GM12865 (cell line): ENCODE measurements around the gene TMUB1.

Experiments used
- DNase-seq: peaks from one replicate; pipeline ENCODE4 v3.0.0; 2010; ENCODE audit warnings: low read depth
- H3K4me3 ChIP-seq: 2 replicates; pipeline ENCODE4 v1.5.1; 2011; ENCODE audit warnings: mild to moderate bottlenecking, low read depth, low read length, control low read depth
- TF ChIP-seq, protein P1 (sequence below): IDR thresholded peaks from 2 replicates; pipeline ENCODE4 v1.5.1; 2011; ENCODE audit warnings: low read length, control low read depth, low read depth, inconsistent platforms; ENCODE audit not compliant: insufficient read depth; ENCODE audit errors: missing control alignments

Gene TMUB1

DNA sequence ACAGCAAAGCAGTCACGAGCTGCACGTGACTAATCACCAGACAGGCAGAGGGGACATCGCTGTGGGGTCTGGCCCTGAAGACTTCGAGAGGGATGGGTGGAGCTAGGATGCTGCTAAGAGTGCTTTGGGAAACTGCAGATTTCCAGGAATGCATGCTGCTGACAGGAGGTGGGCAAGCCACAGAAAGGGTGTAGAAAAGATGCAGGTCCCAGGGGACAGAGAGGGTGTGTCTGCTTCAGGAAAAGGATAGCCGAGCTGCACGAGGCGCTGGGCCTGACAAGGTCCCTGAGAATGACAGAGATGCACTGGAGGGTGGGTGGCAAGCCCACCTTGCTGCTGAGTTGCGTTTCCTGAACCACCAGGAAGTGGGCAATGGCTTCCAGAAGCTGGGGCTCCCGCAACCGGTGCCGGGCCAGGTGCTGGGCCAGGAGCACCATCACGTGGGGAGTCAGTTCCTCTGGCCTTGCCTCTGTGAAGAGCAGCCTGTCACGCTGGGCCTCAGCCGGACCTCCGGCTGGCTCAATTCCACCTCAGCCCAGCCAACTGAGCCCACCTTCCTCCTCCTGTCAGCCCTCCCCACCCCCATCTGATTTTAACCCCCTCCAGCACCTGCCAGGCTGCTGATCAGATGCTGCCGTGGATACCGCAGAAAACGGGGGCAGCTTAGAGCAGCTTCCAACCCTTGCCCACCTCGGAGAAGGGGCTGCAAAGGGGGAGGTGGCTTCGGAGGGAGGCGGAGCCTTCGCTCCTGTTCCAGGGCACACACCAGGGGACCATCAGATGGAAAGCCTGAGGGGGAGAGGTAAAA is 4.9 kb downstream of the TMUB1 start:
- TF ChIP-seq, protein P1, sequence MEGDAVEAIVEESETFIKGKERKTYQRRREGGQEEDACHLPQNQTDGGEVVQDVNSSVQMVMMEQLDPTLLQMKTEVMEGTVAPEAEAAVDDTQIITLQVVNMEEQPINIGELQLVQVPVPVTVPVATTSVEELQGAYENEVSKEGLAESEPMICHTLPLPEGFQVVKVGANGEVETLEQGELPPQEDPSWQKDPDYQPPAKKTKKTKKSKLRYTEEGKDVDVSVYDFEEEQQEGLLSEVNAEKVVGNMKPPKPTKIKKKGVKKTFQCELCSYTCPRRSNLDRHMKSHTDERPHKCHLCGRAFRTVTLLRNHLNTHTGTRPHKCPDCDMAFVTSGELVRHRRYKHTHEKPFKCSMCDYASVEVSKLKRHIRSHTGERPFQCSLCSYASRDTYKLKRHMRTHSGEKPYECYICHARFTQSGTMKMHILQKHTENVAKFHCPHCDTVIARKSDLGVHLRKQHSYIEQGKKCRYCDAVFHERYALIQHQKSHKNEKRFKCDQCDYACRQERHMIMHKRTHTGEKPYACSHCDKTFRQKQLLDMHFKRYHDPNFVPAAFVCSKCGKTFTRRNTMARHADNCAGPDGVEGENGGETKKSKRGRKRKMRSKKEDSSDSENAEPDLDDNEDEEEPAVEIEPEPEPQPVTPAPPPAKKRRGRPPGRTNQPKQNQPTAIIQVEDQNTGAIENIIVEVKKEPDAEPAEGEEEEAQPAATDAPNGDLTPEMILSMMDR: no peak
- DNase-seq: no peak
- H3K4me3 ChIP-seq: no peak overlapping the region

DNA sequence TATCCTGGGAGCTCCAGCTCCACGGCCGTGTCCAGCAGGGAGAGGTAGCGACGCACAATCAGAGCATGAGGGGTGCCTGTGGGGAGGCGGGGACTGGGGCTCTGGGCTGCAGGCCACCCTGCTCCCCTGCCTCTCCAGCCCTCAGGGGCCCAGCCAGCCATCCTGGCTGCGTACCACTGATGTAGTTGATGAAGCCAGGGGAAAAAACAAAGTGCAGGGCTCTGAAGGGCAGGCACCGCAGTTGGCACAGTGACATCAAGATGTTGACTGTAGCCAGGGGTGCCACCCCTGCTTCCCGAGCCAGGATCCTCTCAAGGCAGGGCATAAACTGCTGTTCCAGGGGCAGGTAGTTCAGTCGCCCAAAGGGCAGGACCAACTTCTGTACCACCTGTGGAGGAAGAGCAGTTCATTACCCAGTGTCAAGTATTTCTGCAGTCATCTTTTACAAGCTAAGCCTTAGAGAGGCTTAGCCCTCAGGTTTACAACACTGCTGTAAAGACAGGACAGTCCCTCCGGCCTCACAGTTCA is 5.5 kb downstream of the TMUB1 start:
- H3K4me3 ChIP-seq: no peak overlapping the region
- TF ChIP-seq, protein P1: no peak
- DNase-seq: no peak

DNA sequence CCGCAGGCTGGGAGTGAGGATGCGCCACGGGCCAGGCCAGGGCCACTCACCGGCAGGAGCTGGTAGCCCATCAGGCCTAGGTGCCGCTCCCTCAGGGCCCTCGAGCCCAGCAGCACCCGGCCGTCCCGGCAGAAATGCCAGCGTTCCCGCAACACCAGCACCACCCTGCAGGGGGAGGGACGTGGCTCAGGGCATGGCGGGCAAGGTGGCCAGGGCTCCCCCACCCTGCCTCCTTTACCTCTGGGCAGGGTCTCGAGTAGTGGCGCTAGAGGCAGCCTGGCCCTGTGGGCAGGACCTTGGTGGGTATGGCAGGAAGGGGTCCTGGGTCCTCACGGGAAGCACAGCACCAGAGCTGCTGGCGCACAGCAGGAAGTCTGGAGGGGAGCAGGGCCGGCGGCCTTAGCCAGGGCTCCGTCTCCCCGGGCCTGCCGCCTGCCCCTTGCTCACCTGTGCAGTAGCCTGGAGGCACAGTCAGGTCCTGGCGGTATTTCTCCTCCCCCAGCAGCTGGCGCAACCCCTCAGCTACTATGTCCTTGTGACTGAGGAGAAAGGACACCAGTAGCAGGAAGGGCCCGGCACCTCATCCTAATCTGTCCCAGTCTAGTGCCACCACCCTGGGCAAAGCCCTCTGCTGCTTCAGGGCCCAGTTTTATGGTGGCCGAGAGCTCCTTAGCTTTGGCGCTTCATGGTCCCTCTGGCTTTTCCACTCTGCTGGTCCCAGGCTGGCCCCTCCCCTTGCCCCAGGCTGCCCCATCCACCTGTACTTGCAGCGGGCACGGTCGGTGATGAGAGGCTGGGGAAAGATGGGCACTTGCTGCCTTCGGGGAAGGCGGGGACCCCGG is 6.2 kb downstream of the TMUB1 start:
- H3K4me3 ChIP-seq: no peak overlapping the region
- DNase-seq: no peak
- TF ChIP-seq, protein P1: peak; percentile 35

DNA sequence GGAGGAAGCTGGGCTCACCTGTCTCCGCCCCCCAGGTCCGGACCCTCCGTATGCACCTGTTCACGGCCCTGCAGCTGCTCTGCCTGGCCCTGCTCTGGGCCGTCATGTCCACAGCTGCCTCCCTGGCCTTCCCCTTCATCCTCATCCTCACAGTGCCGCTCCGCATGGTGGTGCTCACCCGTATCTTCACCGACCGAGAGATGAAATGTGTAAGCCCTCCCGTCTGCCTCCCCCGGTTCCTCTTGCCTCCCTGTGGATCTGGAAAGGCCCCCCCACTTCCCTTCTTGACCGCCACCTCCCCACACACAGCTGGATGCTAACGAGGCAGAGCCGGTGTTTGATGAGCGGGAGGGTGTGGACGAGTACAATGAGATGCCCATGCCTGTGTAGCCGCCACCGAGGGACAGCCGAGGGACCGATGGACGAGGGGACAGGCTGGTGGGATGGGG is 7.3 kb downstream of the TMUB1 start:
- DNase-seq: no peak
- TF ChIP-seq, protein P1: no peak
- H3K4me3 ChIP-seq: no peak overlapping the region

DNA sequence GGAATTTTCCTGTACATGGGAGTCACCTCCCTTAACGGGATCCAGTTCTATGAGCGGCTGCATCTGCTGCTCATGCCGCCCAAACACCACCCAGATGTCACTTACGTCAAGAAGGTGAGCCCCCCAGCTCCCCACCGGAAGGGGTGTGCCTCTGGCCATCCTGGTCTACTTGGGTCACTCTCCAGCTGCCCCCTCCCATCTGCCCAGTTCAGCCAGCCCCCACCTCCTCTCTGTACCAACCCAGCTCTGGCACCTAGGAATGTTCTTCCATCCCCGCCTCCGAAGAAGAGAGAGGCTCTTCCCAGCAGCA is 7.7 kb downstream of the TMUB1 start:
- TF ChIP-seq, protein P1: no peak
- no peak overlapping the region for H3K4me3 ChIP-seq
- no peak for DNase-seq

DNA sequence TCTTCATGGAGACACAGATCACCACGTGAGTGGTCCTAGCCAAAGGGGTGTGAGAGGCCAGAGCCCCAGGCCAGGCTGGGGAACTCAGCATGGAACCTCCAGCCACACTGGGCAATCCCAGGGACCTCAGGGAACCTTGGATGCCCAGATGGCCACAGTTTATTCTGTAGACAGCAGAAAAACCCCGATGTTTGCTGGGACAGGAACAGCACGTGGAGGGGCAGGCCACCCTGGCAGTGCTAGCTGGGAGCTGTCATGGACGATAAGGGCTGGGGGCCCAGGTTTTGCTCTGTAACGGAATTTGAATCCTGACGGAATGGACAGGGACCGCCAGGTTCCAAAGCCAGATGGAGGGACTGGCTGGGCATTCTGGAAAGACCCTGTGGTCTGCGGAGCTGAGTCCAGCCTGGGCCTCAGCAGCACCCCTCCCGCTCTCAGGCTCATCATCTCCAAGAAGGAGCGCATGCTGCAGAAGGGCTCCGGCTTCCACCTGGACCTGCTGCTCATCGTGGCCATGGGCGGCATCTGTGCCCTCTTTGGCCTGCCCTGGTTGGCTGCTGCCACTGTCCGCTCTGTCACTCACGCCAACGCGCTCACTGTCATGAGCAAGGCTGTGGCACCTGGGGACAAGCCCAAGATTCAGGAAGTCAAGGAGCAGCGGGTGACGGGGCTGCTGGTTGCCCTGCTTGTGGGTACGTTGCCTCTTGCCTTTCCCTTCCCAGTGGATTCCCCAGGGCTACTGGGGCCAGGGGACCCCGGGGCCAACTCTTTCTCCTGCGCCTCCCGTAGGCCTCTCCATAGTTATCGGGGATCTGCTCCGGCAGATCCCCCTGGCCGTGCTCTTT is 8.3 kb downstream of the TMUB1 start:
- no peak overlapping the region for H3K4me3 ChIP-seq
- DNase-seq: no peak
- TF ChIP-seq, protein P1: no peak
